A673 (cell line): ENCODE results near the gene DNAH1.

Source experiments
- EZH2 ChIP-seq: fragments of 200-600 bp; sonication (generic); IDR thresholded peaks from 2 replicates; pipeline ENCODE4 v1.6.1; 2017; ENCODE audit warnings: borderline replicate concordance, low read depth, mild to moderate bottlenecking, mixed read lengths, antibody characterized with exemption, low read length; ENCODE audit not compliant: poor library complexity, severe bottlenecking
- TF ChIP-seq, protein P1 (sequence below): fragments of 300-800, 200-600 bp; sonication (generic); conservative IDR thresholded peaks from 2 replicates; pipeline ENCODE4 v1.5.1; 2017; ENCODE audit warnings: low read depth, mild to moderate bottlenecking, antibody characterized with exemption, low read length, moderate library complexity, mixed read lengths

DNA sequence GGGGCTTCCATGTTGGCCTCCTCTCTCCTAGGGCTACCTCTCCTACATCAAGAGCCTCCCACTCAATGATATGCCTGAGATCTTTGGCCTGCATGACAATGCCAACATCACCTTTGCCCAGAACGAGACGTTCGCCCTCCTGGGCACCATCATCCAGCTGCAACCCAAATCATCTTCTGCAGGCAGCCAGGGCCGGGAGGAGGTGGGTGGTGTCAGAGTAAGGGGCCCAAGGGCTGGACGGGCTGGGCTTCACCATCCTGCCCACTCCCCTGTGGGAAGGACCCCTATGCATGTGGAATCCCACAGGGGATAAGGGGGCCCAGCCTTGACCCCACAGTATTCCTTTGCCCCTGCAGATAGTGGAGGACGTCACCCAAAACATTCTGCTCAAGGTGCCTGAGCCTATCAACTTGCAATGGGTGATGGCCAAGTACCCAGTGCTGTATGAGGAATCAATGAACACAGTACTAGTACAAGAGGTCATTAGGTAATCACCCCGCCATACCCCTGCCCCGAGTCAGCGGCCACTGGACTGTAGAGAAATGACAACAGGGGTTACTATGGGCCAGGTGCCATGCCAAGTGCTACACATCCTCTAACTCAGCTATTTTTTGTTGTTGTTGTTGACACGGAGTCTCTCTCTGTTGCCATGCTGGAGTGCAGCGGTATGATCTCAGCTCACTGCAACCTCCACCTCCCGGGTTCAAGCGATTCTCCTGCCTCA lies 81.7 kb downstream of the DNAH1 start:
- TF ChIP-seq, protein P1, sequence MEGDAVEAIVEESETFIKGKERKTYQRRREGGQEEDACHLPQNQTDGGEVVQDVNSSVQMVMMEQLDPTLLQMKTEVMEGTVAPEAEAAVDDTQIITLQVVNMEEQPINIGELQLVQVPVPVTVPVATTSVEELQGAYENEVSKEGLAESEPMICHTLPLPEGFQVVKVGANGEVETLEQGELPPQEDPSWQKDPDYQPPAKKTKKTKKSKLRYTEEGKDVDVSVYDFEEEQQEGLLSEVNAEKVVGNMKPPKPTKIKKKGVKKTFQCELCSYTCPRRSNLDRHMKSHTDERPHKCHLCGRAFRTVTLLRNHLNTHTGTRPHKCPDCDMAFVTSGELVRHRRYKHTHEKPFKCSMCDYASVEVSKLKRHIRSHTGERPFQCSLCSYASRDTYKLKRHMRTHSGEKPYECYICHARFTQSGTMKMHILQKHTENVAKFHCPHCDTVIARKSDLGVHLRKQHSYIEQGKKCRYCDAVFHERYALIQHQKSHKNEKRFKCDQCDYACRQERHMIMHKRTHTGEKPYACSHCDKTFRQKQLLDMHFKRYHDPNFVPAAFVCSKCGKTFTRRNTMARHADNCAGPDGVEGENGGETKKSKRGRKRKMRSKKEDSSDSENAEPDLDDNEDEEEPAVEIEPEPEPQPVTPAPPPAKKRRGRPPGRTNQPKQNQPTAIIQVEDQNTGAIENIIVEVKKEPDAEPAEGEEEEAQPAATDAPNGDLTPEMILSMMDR, result no peak
- no peak for TF ChIP-seq EZH2
